Endothelial cell (in vitro differentiated cells): ENCODE results near the gene BLID. TPM values are rescaled to one million over a fixed set of nuclear protein-coding genes. Genes with fewer than 3 reads are reported as not detected.
A peak's percentile ranks its signal among the peaks of the same experiment; 100 is the strongest.

ENCODE experiments used
- DNase-seq: peaks from one replicate; pipeline ENCODE4 v3.0.0; 2021; ENCODE audit warnings: low spot score
- H3K27ac Mint-ChIP-seq: one replicate; pipeline ENCODE4 v1.8.0; 2021; ENCODE audit warnings: mixed read lengths, inconsistent platforms; ENCODE audit not compliant: unreplicated experiment
- H3K27me3 Mint-ChIP-seq: one replicate; pipeline ENCODE4 v1.8.0; 2021; ENCODE audit warnings: mild to moderate bottlenecking, moderate library complexity, mixed read lengths, inconsistent platforms; ENCODE audit not compliant: unreplicated experiment
- H3K36me3 Mint-ChIP-seq: one replicate; pipeline ENCODE4 v1.8.0; 2021; ENCODE audit warnings: mild to moderate bottlenecking, low read depth, mixed read lengths, inconsistent platforms; ENCODE audit not compliant: unreplicated experiment
- H3K4me1 Mint-ChIP-seq: one replicate; pipeline ENCODE4 v1.8.0; 2021; ENCODE audit warnings: mild to moderate bottlenecking, mixed read lengths, inconsistent platforms; ENCODE audit not compliant: unreplicated experiment
- H3K4me3 Mint-ChIP-seq: one replicate; pipeline ENCODE4 v1.8.0; 2021; ENCODE audit warnings: mild to moderate bottlenecking, mixed read lengths, inconsistent platforms; ENCODE audit not compliant: unreplicated experiment
- H3K9me3 Mint-ChIP-seq: one replicate; pipeline ENCODE4 v1.8.0; 2021; ENCODE audit warnings: mixed read lengths, inconsistent platforms; ENCODE audit not compliant: unreplicated experiment
- total RNA-seq: library from RNA; stranded (reverse); fragmentation: NEBNext Ultra II Directional; extraction: Animal tissue kit (Norgen Biotek cat#: 25700); gene quantifications from one replicate; pipeline ENCODE4 v1.2.1, GENCODE V29; 2021; ENCODE audit not compliant: unreplicated experiment
- TF ChIP-seq, protein P1 (sequence below): fragments of 200-600 bp; sonication (generic); IDR thresholded peaks from one replicate; pipeline ENCODE4 v1.5.0; 2021; ENCODE audit warnings: antibody characterized with exemption; ENCODE audit not compliant: unreplicated experiment

The BLID gene
- total RNA-seq, 1 donor from 2014 or later: not detected

DNA sequence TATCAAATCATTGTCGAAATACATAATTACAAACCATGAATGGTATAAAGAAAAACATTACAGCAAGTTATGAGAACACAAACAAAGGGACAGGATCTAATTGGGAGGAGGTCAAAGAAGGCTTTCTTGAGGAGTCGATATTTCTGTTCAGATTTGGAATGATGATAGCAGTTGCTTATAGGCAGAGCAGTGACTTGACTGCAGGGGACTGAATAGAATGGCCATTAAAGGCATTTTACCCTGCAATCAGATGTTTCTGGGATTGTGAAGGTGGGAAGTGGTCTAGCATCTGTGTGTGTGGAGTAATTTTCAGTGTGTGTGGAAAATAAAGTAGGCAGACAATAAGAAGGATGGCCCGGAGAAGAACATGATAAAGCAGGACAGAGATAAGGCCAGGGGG is 41.0 kb downstream of the BLID start:
- no peak overlapping the region for H3K27ac Mint-ChIP-seq
- TF ChIP-seq, protein P1, sequence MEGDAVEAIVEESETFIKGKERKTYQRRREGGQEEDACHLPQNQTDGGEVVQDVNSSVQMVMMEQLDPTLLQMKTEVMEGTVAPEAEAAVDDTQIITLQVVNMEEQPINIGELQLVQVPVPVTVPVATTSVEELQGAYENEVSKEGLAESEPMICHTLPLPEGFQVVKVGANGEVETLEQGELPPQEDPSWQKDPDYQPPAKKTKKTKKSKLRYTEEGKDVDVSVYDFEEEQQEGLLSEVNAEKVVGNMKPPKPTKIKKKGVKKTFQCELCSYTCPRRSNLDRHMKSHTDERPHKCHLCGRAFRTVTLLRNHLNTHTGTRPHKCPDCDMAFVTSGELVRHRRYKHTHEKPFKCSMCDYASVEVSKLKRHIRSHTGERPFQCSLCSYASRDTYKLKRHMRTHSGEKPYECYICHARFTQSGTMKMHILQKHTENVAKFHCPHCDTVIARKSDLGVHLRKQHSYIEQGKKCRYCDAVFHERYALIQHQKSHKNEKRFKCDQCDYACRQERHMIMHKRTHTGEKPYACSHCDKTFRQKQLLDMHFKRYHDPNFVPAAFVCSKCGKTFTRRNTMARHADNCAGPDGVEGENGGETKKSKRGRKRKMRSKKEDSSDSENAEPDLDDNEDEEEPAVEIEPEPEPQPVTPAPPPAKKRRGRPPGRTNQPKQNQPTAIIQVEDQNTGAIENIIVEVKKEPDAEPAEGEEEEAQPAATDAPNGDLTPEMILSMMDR: no peak
- H3K36me3 Mint-ChIP-seq: no peaks in the 10 kb centered on the region
- no peak overlapping the region for H3K4me3 Mint-ChIP-seq
- H3K9me3 Mint-ChIP-seq: no peaks in the 10 kb centered on the region
- H3K4me1 Mint-ChIP-seq: no peaks in the 10 kb centered on the region
- no peak for DNase-seq
- no peaks in the 10 kb centered on the region for H3K27me3 Mint-ChIP-seq

DNA sequence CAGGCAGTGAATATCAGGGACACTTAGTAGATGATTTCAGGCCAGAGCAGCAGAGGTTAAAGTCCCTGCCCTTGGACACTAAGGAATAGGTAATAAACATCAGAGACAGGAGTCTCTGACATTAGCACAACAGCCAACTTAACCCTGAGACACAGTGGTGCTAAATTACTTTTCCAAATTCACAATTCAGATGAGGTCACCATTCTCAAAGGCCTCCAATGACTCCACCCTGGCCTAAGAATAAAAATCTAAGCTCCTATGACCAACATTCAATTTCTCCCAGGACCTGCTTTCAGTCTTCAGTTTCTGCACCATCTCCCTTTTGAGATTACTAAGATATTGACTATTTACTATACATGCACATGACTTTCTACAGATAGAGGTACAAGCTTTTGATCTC is 42.0 kb downstream of the BLID start:
- Mint-ChIP-seq H3K4me1 (no peaks in the 10 kb centered on the region), H3K27me3 (no peaks in the 10 kb centered on the region), H3K9me3 (no peaks in the 10 kb centered on the region), H3K4me3 (no peak overlapping the region), H3K36me3 (no peaks in the 10 kb centered on the region), H3K27ac (no peak overlapping the region)
- no peak for DNase-seq
- TF ChIP-seq, protein P1: no peak

GRCh38 chr11:122071709-122072202 is 44.3 kb downstream of the BLID start:
- H3K36me3 Mint-ChIP-seq: no peaks in the 10 kb centered on the region
- no peaks in the 10 kb centered on the region for H3K27me3 Mint-ChIP-seq
- TF ChIP-seq, protein P1: no peak
- H3K4me1 Mint-ChIP-seq: peaks cover 2% of the 10 kb centered on the region
- no peak overlapping the region for H3K4me3 Mint-ChIP-seq
- no peak overlapping the region for H3K27ac Mint-ChIP-seq
- H3K9me3 Mint-ChIP-seq: no peaks in the 10 kb centered on the region
- DNase-seq: no peak

- DNase-seq: peak; percentile 57
- Mint-ChIP-seq H3K27me3 (no peaks in the 10 kb centered on the region), H3K27ac (peak overlapping the region; percentile 87), H3K4me1 (peaks cover 2% of the 10 kb centered on the region), H3K4me3 (no peak overlapping the region), H3K9me3 (no peaks in the 10 kb centered on the region), H3K36me3 (peaks cover 5% of the 10 kb centered on the region)
- TF ChIP-seq, protein P1: no peak
Observed at GRCh38 chr11:122069707-122070360, 46.2 kb downstream of the BLID start.

DNA sequence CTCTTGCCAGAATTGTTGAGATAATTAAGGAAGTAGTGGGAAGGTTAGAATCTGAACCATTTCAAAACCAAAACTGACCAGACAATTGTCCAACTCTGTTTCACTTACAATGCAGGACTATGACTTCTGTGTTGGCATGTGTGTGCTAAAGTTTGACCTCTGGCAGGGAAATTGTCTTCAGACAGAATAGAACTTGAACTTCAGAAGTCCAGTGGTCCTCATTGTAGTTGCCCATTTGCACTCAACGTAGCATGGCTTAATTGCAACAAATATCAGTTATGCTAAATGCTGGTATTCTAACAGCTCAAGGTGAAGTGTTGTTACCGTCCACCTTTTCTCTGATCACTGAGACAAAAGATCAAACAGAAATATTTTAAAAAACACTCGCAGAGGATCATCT is 47.2 kb downstream of the BLID start:
- Mint-ChIP-seq H3K27ac (peak overlapping the region; percentile 2), H3K4me3 (no peak overlapping the region), H3K27me3 (no peaks in the 10 kb centered on the region), H3K4me1 (peaks cover 2% of the 10 kb centered on the region), H3K9me3 (no peaks in the 10 kb centered on the region), H3K36me3 (peaks cover 5% of the 10 kb centered on the region)
- TF ChIP-seq, protein P1: no peak
- DNase-seq: no peak
